Stimulated activated CD4-positive, alpha-beta T cell treated with anti-CD3 and anti-CD28 coated beads, Interleukin-2, amount 100 ng/mL, for 24 hours (primary cell): Measurements from ENCODE around the gene DOK3.
"Not testable (repeated sequence)": the region's sequence is repeated elsewhere in the genome, so short reads cannot be mapped to it uniquely, and the experiment has no call there.

ENCODE experiments used
- DNase-seq, 2 donors: peaks; one replicate each; pipeline ENCODE4 v3.0.0-alpha.2; 2020

DOK3 gene

GRCh38 chr5:177534433-177534832, 24.8 kb upstream of the DOK3 start:
- DNase-seq: not testable (repeated sequence)

GRCh38 chr5:177531209-177531940, 21.7 kb upstream of the DOK3 start:
- no peak for DNase-seq

DNA sequence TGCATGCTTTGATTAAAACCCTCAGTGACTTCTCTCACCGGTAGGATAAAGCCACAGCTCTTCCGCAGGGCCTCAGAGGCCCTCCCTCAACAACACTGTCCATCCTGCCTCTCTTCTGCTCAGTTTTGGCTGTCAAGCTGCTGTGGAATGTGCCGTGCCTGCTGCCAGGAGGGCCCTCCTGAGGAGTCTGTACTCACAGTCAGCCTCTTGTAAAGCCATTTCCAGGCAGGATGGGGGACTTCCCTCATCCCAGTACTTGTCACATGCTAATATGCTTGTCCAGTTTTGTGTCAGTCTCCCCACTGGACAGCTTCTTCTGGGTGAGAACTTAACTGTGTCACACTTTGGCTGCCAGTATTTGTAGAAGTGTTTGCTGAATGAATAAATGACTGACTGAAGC, 21.0 kb upstream of the DOK3 start:
- no peak for DNase-seq

GRCh38 chr5:177529247-177530203, 19.9 kb upstream of the DOK3 start:
- DNase-seq: no peak

GRCh38 chr5:177528631-177529030, 19.0 kb upstream of the DOK3 start:
- DNase-seq: no peak

DNA sequence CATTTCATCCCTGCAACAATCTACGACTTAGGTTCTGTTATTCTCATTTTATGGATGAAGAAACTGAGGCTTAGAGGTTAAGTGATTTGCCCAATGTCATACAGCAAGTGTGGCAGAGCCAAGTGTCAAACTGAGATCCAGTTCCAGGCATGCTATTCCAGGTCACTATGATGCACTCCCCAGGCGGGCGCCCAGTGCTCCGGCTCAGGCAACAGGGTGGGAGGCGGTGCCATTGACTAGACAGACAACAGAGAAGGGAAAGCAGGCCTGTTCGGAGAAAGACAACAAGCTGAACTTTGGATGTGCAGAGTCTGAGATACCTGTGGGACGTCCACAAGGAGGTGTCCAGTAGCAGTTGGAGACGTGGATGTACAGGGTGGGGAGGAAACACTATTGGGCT, 18.0 kb upstream of the DOK3 start:
- DNase-seq: no peak

DNA sequence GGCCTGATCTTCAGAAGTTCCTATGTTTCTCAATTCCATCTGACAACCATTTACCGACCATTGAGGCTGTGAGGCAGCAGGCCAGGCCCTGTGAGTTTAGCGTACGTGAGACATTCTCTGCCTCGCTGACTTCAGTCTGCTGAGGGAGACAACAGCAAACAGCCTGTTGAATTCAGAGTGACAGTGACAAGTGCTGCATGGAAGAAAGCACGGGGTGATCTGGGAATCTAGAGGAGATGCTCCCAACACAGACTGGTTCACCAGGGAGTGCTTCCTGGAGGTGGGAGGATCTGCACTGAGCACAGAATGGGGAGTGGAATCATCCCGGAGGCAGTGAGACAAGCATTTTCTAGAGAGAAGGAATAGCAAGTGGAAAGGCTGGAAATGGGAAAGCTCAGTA, 17.2 kb upstream of the DOK3 start:
- no peak for DNase-seq

GRCh38 chr5:177526191-177526590, 16.6 kb upstream of the DOK3 start:
- no peak for DNase-seq

- no peak for DNase-seq
Observed at GRCh38 chr5:177524941-177525655, 15.5 kb upstream of the DOK3 start.

DNA sequence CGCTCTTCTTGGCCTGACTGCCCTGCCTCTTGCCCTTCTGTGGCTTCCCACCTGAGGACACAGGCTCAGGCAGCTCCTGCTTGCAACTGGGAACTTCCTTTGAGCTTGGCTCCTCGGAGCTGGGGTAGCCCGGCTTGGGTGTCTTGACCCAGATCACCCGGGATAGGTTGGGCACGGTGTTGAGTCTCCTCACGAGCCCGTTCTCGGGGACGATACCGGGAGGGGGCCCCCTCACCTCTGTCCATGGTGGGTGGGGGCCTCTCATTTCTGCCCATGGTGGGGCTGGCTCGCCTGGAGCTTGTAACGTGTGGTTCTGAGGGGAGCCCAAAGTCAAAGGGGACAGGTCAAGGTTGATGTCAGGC, 14.9 kb upstream of the DOK3 start:
- DNase-seq: no peak

DNA sequence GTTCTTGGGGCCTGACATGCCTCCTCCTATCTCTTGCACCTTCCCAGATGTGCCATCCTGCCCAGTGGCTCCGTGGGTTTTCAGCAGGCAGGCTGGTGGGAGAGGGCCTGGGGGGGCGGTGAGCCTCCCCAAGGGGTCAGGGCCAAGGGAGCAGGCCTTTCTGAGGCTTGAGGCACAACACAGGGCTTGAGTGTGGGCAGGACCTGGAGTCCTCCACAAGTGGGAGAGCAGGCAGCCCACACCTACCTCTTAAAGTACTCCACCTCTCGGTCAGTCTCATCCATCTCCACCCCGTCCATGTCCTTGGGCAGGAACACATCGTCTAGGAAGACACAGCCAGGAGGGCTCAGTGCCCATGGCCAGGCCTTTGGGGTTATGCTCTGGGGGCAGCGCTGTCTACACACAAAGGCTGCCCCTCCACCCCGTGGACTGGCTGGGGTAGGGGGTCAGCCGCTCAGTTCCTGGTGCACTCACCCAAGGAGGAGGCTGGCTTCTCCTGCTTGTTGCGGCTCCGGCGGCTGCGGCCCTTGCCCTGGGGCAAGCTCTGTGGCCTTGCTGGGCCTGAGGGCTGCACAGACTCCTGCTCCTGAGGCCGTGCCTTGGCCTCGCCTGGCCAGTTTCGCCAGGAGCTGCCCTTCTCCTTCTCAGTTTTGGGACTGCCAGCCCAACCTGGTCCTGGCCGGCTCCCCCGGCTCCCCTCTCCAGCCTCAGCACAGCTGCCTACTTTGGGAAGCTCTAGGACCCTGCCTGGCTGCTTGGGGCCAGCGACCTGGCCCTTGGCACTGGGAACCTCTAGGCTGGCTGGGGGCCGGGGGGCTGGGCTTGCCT, 14.3 kb upstream of the DOK3 start:
- no peak for DNase-seq

- no peak for DNase-seq
Observed at GRCh38 chr5:177520916-177521513, 11.4 kb upstream of the DOK3 start.

- no peak for DNase-seq
Observed at GRCh38 chr5:177520271-177520670, 10.6 kb upstream of the DOK3 start.

- DNase-seq: no peak
Observed at GRCh38 chr5:177519463-177520235, 10.0 kb upstream of the DOK3 start.

DNA sequence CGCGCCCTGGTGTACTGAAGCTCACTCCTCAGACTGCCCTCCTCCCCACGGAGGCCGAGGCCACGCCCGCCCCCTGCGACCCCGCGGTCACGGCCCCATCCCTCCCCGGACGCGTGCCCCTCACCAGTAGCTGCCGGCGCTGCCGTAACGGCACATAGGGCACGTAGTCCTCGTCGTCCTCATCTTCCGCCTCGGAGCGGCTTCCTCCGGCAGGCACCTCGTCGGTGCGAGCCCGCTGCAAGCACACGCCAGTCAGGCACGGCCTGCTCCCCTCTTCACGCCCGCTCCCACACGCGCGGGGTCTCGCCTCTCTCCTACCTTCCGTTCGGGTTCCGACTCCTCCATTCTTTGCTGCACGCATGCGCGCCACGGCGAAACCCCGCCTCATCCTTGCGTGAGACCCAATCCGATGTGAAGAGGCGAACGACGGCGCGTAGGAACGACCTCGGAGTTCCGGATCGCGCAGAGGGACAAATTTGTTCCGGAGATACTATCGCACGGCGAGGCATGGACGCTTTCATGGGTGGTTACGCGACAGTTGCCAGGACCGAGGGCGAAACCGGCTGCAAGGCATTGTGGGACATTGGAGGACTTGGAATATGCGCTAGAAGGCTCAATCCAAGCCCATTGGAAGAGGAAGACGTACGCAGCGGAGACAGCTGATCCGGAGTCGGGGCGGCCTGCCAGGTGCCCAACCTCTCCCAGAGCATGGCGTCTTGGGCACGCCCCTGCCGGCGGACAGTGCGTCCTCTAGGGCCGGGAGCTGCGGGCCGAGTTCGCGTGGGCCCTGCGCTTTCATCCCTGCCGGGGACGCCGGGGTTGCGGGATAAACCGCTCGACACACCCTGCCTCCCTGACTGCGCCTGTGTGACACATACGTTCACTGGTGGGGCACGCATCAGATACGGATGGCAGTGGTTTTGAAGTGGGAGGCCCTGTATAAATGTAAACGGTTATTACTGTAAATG, 7.3 kb upstream of the DOK3 start, which contains the start of gene DDX41:
Gene DDX41, minus strand, starts transcription at position 361 of the 968 bp plus-strand sequence. Its CDS starts 16 bp downstream, at position 345.
- peak; percentile 96 for DNase-seq

GRCh38 chr5:177515580-177515979, 6.0 kb upstream of the DOK3 start:
- no peak for DNase-seq

DNA sequence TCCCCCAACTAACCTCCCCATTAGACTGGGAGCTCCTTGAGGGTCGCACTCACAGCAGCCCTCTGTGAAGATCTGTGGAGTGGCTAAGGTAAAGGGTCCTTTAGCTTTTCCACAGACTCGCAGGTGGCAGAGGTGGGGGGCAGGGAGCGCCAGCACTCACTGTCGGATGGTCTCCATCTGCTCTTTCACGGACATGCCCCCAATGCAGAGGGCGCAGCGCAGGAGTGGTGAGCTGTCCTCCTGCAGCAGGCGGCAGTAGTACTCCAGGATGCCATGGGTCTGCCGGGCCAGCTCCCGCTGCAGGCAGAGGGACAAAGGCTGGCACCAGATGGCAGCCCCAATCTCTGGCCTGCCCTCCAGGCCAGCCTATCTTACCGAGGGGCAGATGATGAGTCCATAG, 4.9 kb upstream of the DOK3 start:
- no peak for DNase-seq

GRCh38 chr5:177513500-177513899, 3.9 kb upstream of the DOK3 start:
- DNase-seq: no peak

- no peak for DNase-seq
Observed at GRCh38 chr5:177512736-177513380, 3.2 kb upstream of the DOK3 start.
